ELF-1 (cell line): ENCODE measurements around the gene STK24.

Experiments
- DNase-seq: peaks from one replicate; pipeline ENCODE4 v3.0.0-alpha.2; 2016; ENCODE audit warnings: low read depth, low spot score

Gene STK24

GRCh38 chr13:98534821-98535220 is 42.1 kb downstream of the STK24 start:
- DNase-seq = no peak

- no peak for DNase-seq
Measured at GRCh38 chr13:98533912-98534311, 43.0 kb downstream of the STK24 start.

GRCh38 chr13:98532254-98532653 is 44.7 kb downstream of the STK24 start:
- no peak for DNase-seq

GRCh38 chr13:98530217-98530616 is 46.7 kb downstream of the STK24 start:
- no peak for DNase-seq

- no peak for DNase-seq
Measured at GRCh38 chr13:98529171-98529570, 47.7 kb downstream of the STK24 start.

- no peak for DNase-seq
Measured at GRCh38 chr13:98528663-98529064, 48.2 kb downstream of the STK24 start.

GRCh38 chr13:98527526-98527925 is 49.4 kb downstream of the STK24 start:
- no peak for DNase-seq

- no peak for DNase-seq
Measured at GRCh38 chr13:98526182-98526512, 50.8 kb downstream of the STK24 start.

- no peak for DNase-seq
Measured at GRCh38 chr13:98525456-98526181, 51.3 kb downstream of the STK24 start.

GRCh38 chr13:98524793-98525192 is 52.1 kb downstream of the STK24 start:
- no peak for DNase-seq

GRCh38 chr13:98524391-98524790 is 52.5 kb downstream of the STK24 start:
- no peak for DNase-seq

- DNase-seq = no peak
Measured at GRCh38 chr13:98523455-98524102, 53.3 kb downstream of the STK24 start.

GRCh38 chr13:98522371-98522770 is 54.5 kb downstream of the STK24 start:
- no peak for DNase-seq

GRCh38 chr13:98521461-98522247 is 55.3 kb downstream of the STK24 start:
- DNase-seq = no peak

- DNase-seq = no peak
Measured at GRCh38 chr13:98520674-98521449, 56.0 kb downstream of the STK24 start.

- DNase-seq = no peak
Measured at GRCh38 chr13:98519976-98520375, 56.9 kb downstream of the STK24 start.

GRCh38 chr13:98517576-98518310 is 59.2 kb downstream of the STK24 start:
- DNase-seq = no peak

GRCh38 chr13:98515818-98516465 is 61.0 kb downstream of the STK24 start:
- no peak for DNase-seq

GRCh38 chr13:98514288-98514687 is 62.6 kb downstream of the STK24 start:
- DNase-seq = no peak

- no peak for DNase-seq
Measured at GRCh38 chr13:98513837-98514236, 63.1 kb downstream of the STK24 start.
